Measurements from ENCODE around the gene KRTAP5-11. TPM values are rescaled to one million over a fixed set of nuclear protein-coding genes. Genes with fewer than 3 reads are reported as not detected.

Gene KRTAP5-11
- total RNA-seq, 1 experiment from 2014 or later, result not detected

- CTCF ChIA-PET, result no interaction called here
- no peak for DNase-seq (ENCODE audit: unreplicated experiment)
- Mint-ChIP-seq H3K9me3 (ENCODE audit: unreplicated experiment) (no peaks in the 10 kb centered on the region), H3K36me3 (ENCODE audit: insufficient read depth, unreplicated experiment) (no peaks in the 10 kb centered on the region), H3K4me1 (ENCODE audit: insufficient read depth, unreplicated experiment) (no peaks in the 10 kb centered on the region), H3K4me3 (ENCODE audit: unreplicated experiment) (no peak overlapping the region), H3K27ac (ENCODE audit: low read depth, unreplicated experiment) (no peak overlapping the region), H3K27me3 (ENCODE audit: insufficient read depth, unreplicated experiment) (peaks cover 24% of the 10 kb centered on the region)
- no TSS peak for BruUV-seq (replicated peaks)
- no peak for TF ChIP-seq CTCF (IDR thresholded peaks at IDR 0.05; ENCODE audit: unreplicated experiment)
- intact Hi-C loops (cut with micrococcal nuclease), result no loop called here
- POLR2A ChIA-PET, result interaction anchor here (0.7 kb wide), 1 partner anchor 12 kb away, joined by 3 read pairs; no protein-coding TSS in a partner anchor
These were observed 23.7 kb downstream of the KRTAP5-11 start for GRCh38 chr11:71558996-71559395.

- Mint-ChIP-seq H3K4me3 (ENCODE audit: unreplicated experiment) (no peak overlapping the region), H3K9me3 (ENCODE audit: unreplicated experiment) (no peaks in the 10 kb centered on the region), H3K4me1 (ENCODE audit: insufficient read depth, unreplicated experiment) (no peaks in the 10 kb centered on the region), H3K36me3 (ENCODE audit: insufficient read depth, unreplicated experiment) (no peaks in the 10 kb centered on the region), H3K27ac (ENCODE audit: low read depth, unreplicated experiment) (no peak overlapping the region), H3K27me3 (ENCODE audit: insufficient read depth, unreplicated experiment) (peaks cover 9% of the 10 kb centered on the region)
- no peak for TF ChIP-seq CTCF (IDR thresholded peaks at IDR 0.05; ENCODE audit: unreplicated experiment)
- BruUV-seq (replicated peaks), result no TSS peak
- intact Hi-C loops (cut with micrococcal nuclease), result no loop called here
- no peak for DNase-seq (ENCODE audit: unreplicated experiment)
- ChIA-PET POLR2A (no interaction called here), CTCF (interaction anchor here (0.6 kb wide), 1 partner anchor 874 kb away, joined by 5 read pairs; no protein-coding TSS in a partner anchor)
These were observed 25.4 kb downstream of the KRTAP5-11 start for GRCh38 chr11:71557257-71557656.

GRCh38 chr11:71556018-71556417, 26.7 kb downstream of the KRTAP5-11 start:
- H3K27ac Mint-ChIP-seq (ENCODE audit: low read depth, unreplicated experiment), result no peak overlapping the region
- ChIA-PET CTCF (interaction anchor here (0.7 kb wide), 2 partner anchors 93 to 1675 kb away, joined by 3 to 4 read pairs; no protein-coding TSS in a partner anchor), POLR2A (no interaction called here)

GRCh38 chr11:71555508-71555907, 27.2 kb downstream of the KRTAP5-11 start:
- no TSS peak for BruUV-seq (replicated peaks)
- no peaks in the 10 kb centered on the region for H3K4me1 Mint-ChIP-seq (ENCODE audit: insufficient read depth, unreplicated experiment)
- no peaks in the 10 kb centered on the region for H3K27me3 Mint-ChIP-seq (ENCODE audit: insufficient read depth, unreplicated experiment)
- ChIA-PET CTCF (no interaction called here), POLR2A (no interaction called here)
- no peak overlapping the region for H3K4me3 Mint-ChIP-seq (ENCODE audit: unreplicated experiment)
- no peak overlapping the region for H3K27ac Mint-ChIP-seq (ENCODE audit: low read depth, unreplicated experiment)
- intact Hi-C loops (cut with micrococcal nuclease), result no loop called here
- H3K36me3 Mint-ChIP-seq (ENCODE audit: insufficient read depth, unreplicated experiment), result no peaks in the 10 kb centered on the region
- TF ChIP-seq CTCF (IDR thresholded peaks at IDR 0.05; ENCODE audit: unreplicated experiment), result no peak
- DNase-seq (ENCODE audit: unreplicated experiment), result no peak
- no peaks in the 10 kb centered on the region for H3K9me3 Mint-ChIP-seq (ENCODE audit: unreplicated experiment)

More at GRCh38 chr11:71556018-71556417, 26.7 kb downstream of the KRTAP5-11 start:
- no peak for TF ChIP-seq CTCF (IDR thresholded peaks at IDR 0.05; ENCODE audit: unreplicated experiment)
- H3K4me3 Mint-ChIP-seq (ENCODE audit: unreplicated experiment), result no peak overlapping the region
- intact Hi-C loops (cut with micrococcal nuclease), result no loop called here
- DNase-seq (ENCODE audit: unreplicated experiment), result no peak
- H3K27me3 Mint-ChIP-seq (ENCODE audit: insufficient read depth, unreplicated experiment), result peaks cover 4% of the 10 kb centered on the region
- H3K9me3 Mint-ChIP-seq (ENCODE audit: unreplicated experiment), result no peaks in the 10 kb centered on the region
- BruUV-seq (replicated peaks), result no TSS peak
- no peaks in the 10 kb centered on the region for H3K4me1 Mint-ChIP-seq (ENCODE audit: insufficient read depth, unreplicated experiment)
- no peaks in the 10 kb centered on the region for H3K36me3 Mint-ChIP-seq (ENCODE audit: insufficient read depth, unreplicated experiment)

Data from MCF 10A (cell line).